IMR-90 (cell line): Measurements from ENCODE around the gene COTL1. TPM values are rescaled to one million over a fixed set of nuclear protein-coding genes. Genes with fewer than 3 reads are reported as not detected.

Source experiments
- ATAC-seq: fragments of 200-7000 bp; cut with Tn5 transposase; 2 replicates; pipeline ENCODE4 v1.9.1; 2020; ENCODE audit warnings: low read depth, mild to moderate bottlenecking, moderate library complexity
- BruUV-seq: library from RNA; stranded (reverse); fragments of 400-500 nt; replicated peaks from 2 replicates; lab custom pipeline; 2021; lab: Mats Ljungman, UMichigan
- CTCF ChIA-PET: fragments of 300-600 bp; formaldehyde crosslinking; extraction: SDS; loops from one replicate; lab custom pipeline; 2021; ENCODE audit warnings: antibody characterized with exemption; lab: Yijun Ruan, JAX
- POLR2A ChIA-PET: fragments of 300-600 bp; sonication (Branson Sonifier 250); formaldehyde crosslinking; loops from one replicate; lab custom pipeline; 2022; ENCODE audit warnings: antibody characterized with exemption; ENCODE audit not compliant: unreplicated experiment; lab: Charles Lee
- DNase-seq: peaks from one replicate; pipeline ENCODE4 v3.0.0; 2013
- H2AFZ ChIP-seq: replicated peaks from 2 replicates; pipeline ENCODE3; 2013; ENCODE audit warnings: low read length, mild to moderate bottlenecking; ENCODE audit not compliant: poor library complexity
- H2AK5ac ChIP-seq: 2 replicates; pipeline ENCODE4 v1.6.1; 2013; ENCODE audit warnings: low read depth, low read length, inconsistent platforms
- H2AK9ac ChIP-seq: replicated peaks from 2 replicates; pipeline ENCODE3; 2013; ENCODE audit warnings: mild to moderate bottlenecking, low read depth, low read length, moderate library complexity; ENCODE audit not compliant: poor library complexity
- H2BK120ac ChIP-seq: 2 replicates; pipeline ENCODE4 v1.6.1; 2013; ENCODE audit warnings: low read depth, low read length, inconsistent platforms
- H2BK15ac ChIP-seq: 3 replicates; pipeline ENCODE4 v1.6.1; 2013; ENCODE audit warnings: low read depth, low read length, inconsistent platforms
- H2BK20ac ChIP-seq: 2 replicates; pipeline ENCODE4 v1.6.1; 2013; ENCODE audit warnings: low read depth, mild to moderate bottlenecking, inconsistent platforms, low read length, moderate library complexity
- H2BK5ac ChIP-seq: 2 replicates; pipeline ENCODE4 v1.6.1; 2013; ENCODE audit warnings: mild to moderate bottlenecking, low read depth, low read length, inconsistent platforms; ENCODE audit not compliant: poor library complexity, severe bottlenecking
- H3K14ac ChIP-seq: replicated peaks from 2 replicates; pipeline ENCODE4 v1.6.1; 2013; ENCODE audit warnings: low read depth, low read length, inconsistent platforms
- H3K18ac ChIP-seq: 2 replicates; pipeline ENCODE4 v1.6.1; 2013; ENCODE audit warnings: low read depth, low read length, control low read depth
- H3K23ac ChIP-seq: 2 replicates; pipeline ENCODE4 v1.6.1; 2013; ENCODE audit warnings: low read depth, low read length, inconsistent platforms
- H3K27ac ChIP-seq: 2 replicates; pipeline ENCODE4 v1.5.1; 2013; ENCODE audit warnings: mild to moderate bottlenecking, control low read depth, low read length; ENCODE audit not compliant: insufficient read depth
- H3K27me3 ChIP-seq: 2 replicates; pipeline ENCODE4 v1.6.1; 2013; ENCODE audit warnings: low read length; ENCODE audit not compliant: control insufficient read depth, insufficient read depth
- H3K36me3 ChIP-seq: 2 replicates; pipeline ENCODE4 v1.6.1; 2013; ENCODE audit warnings: low read length, mixed read lengths; ENCODE audit not compliant: control insufficient read depth, insufficient read depth
- H3K4ac ChIP-seq: 2 replicates; pipeline ENCODE4 v1.6.1; 2013; ENCODE audit warnings: low read depth, low read length, inconsistent platforms
- H3K4me1 ChIP-seq: 2 replicates; pipeline ENCODE4 v1.6.1; 2013; ENCODE audit warnings: low read length, mixed read lengths; ENCODE audit not compliant: control insufficient read depth, insufficient read depth
- H3K4me2 ChIP-seq: 2 replicates; pipeline ENCODE4 v1.6.1; 2013; ENCODE audit warnings: low read depth, mild to moderate bottlenecking, control low read depth, low read length, moderate library complexity
- H3K4me3 ChIP-seq: 2 replicates; pipeline ENCODE4 v1.5.1; 2013; ENCODE audit warnings: low read depth, mild to moderate bottlenecking, control low read depth, low read length, moderate library complexity; ENCODE audit not compliant: insufficient read depth
- H3K56ac ChIP-seq: 2 replicates; pipeline ENCODE4 v1.6.1; 2013; ENCODE audit warnings: low read length, inconsistent platforms; ENCODE audit not compliant: insufficient read depth; ENCODE audit errors: extremely low read depth
- H3K79me1 ChIP-seq, 2 experiments: 2 replicates each; pipeline ENCODE4 v1.6.1; 2013; ENCODE audit warnings: low read length in 2 of 2, inconsistent platforms in 1 of 2, low read depth in 1 of 2
- H3K9ac ChIP-seq: 2 replicates; pipeline ENCODE4 v1.6.1; 2013; ENCODE audit warnings: low read depth, low read length, control low read depth
- H3K9me1 ChIP-seq: 2 replicates; pipeline ENCODE4 v1.6.1; 2013; ENCODE audit warnings: low read length, inconsistent platforms; ENCODE audit not compliant: insufficient read depth
- H3K9me3 ChIP-seq: 2 replicates; pipeline ENCODE4 v1.6.1; 2013; ENCODE audit warnings: low read length; ENCODE audit not compliant: control insufficient read depth, insufficient read depth
- H4K20me1 ChIP-seq: 2 replicates; pipeline ENCODE4 v1.6.1; 2013; ENCODE audit warnings: low read length, inconsistent platforms; ENCODE audit not compliant: insufficient read depth
- H4K5ac ChIP-seq: 2 replicates; pipeline ENCODE4 v1.6.1; 2013; ENCODE audit warnings: mild to moderate bottlenecking, low read depth, low read length, control low read depth
- H4K8ac ChIP-seq, 2 experiments: 2 replicates each; pipeline ENCODE4 v1.6.1; 2013; ENCODE audit warnings: low read depth in 2 of 2, low read length in 2 of 2, control low read depth in 1 of 2, inconsistent platforms in 1 of 2
- H4K91ac ChIP-seq: 2 replicates; pipeline ENCODE4 v1.6.1; 2013; ENCODE audit warnings: low read depth, low read length, inconsistent platforms; ENCODE audit not compliant: insufficient read depth
- CHD1 ChIP-seq: IDR thresholded peaks from 2 replicates; pipeline ENCODE4 v1.6.1; 2012; ENCODE audit warnings: low read depth, low read length, improper control_type of control experiment
- MAZ ChIP-seq: IDR thresholded peaks from 2 replicates; pipeline ENCODE4 v1.6.1; 2012; ENCODE audit warnings: low read depth, mild to moderate bottlenecking, low read length, improper control_type of control experiment, moderate library complexity, borderline replicate concordance
- NFE2L2 ChIP-seq: fragments of 150-350 bp; IDR thresholded peaks from 2 replicates; pipeline ENCODE4 v1.6.1; 2016; ENCODE audit warnings: low read depth, mild to moderate bottlenecking, low read length
- POLR2A ChIP-seq: IDR thresholded peaks from 2 replicates; pipeline ENCODE4 v1.6.1; 2012; ENCODE audit warnings: mild to moderate bottlenecking, low read depth, low read length
- RCOR1 ChIP-seq: IDR thresholded peaks from 2 replicates; pipeline ENCODE4 v1.6.1; 2012; ENCODE audit warnings: mild to moderate bottlenecking, low read length, improper control_type of control experiment; ENCODE audit not compliant: insufficient replicate concordance
- WGBS, 2 experiments: methylation state at CpG; one replicate each; pipeline versions ENCODE4 v1.1.5 to v1.1.7; 2013; ENCODE audit warnings: missing lambda C conversion rate in 2 of 2; ENCODE audit not compliant: insufficient read length in 1 of 2; ENCODE audit errors: extremely low coverage in 2 of 2; 5-methylcytosine and 5-hydroxymethylcytosine counted together
- dilution Hi-C: fragments of 300-500 bp; cut with HindIII; formaldehyde crosslinking; loops from one replicate; pipeline ENCODE4 v1.14.3; 2018; ENCODE audit warnings: low sequenced_read_pairs; ENCODE audit not compliant: unreplicated experiment
- in situ Hi-C: fragments of 300-500 bp; cut with MboI; formaldehyde crosslinking; loops from 3 replicates; pipeline ENCODE4 v1.14.3; 2019; ENCODE audit warnings: low sequenced_read_pairs, inconsistent platforms, mixed read lengths
- intact Hi-C: fragments of 100-400 bp; cut with micrococcal nuclease; formaldehyde crosslinking; loops from 2 replicates; pipeline ENCODE4 v1.10.0; 2022
- polyA plus RNA-seq, 3 experiments: library from polyadenylated mRNA; depleted of rRNA; stranded (reverse); fragments of >200 nt; gene quantifications; 2 replicates each; pipeline ENCODE4 v1.2.3, GENCODE V29; 2012; ENCODE audit warnings: low replicate concordance in 1 of 3
- total RNA-seq: library from RNA; depleted of rRNA; stranded (reverse); fragments of >200 nt; gene quantifications from 2 replicates; pipeline ENCODE4 v1.2.3, GENCODE V29; 2012
- TF ChIP-seq, protein P1 (sequence below): fragments of 150-350 bp; IDR thresholded peaks from 2 replicates; pipeline ENCODE4 v1.6.1; 2017; ENCODE audit warnings: mild to moderate bottlenecking, antibody characterized with exemption, low read length, low read depth

COTL1 gene
- total and polyA plus RNA-seq, 2 of the 4 experiments (the other 2 are of a cell fraction) = 144 to 258 TPM

DNA sequence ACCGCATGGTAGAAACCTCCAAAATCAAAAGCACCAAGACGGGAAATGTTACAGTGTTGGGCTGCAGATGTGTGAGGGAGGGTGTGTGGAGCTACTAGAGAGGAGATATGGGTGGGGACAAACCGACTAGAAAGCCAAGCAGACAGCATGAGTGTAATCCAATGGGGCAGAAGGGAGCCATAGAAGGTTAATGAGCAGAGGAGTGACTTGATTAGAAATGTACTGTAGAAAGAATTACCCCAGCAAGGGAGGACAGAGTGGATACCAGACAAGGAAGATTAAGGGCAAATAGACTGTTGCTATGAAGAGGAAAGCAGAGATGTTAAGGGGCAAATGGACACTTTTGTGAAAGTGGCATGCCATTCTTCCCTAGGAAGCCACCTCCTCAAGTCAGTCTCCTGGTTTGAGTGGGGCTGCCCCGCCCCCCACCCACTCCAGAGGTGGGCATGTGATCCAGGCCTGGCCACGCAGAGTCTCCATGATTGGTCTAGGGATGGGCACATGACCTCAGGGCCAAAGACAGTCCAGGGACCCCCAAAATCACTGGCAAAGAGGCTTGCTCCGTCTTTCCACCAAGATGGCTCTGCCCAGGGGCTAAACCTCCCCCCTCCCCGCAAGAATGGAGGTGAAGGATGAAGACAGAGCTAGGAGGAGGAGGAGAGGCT is 4.3 kb downstream of the COTL1 start:
- TF ChIP-seq RCOR1 = no peak
- no peak for TF ChIP-seq NFE2L2
- TF ChIP-seq, protein P1, sequence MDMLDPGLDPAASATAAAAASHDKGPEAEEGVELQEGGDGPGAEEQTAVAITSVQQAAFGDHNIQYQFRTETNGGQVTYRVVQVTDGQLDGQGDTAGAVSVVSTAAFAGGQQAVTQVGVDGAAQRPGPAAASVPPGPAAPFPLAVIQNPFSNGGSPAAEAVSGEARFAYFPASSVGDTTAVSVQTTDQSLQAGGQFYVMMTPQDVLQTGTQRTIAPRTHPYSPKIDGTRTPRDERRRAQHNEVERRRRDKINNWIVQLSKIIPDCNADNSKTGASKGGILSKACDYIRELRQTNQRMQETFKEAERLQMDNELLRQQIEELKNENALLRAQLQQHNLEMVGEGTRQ = peak; percentile 90
- no peak for TF ChIP-seq MAZ
- no peak for TF ChIP-seq CHD1
- TF ChIP-seq POLR2A = 0 out of 2 replicates have a peak, but pooled peaks have one; percentile 14
- Histone ChIP-seq H3K27me3 (no peaks in the 10 kb centered on the region), H3K4me2 (peak overlapping the region; percentile 10; the same call in 1 of the 2 replicates), H2BK120ac (no peak overlapping the region), H2AFZ (no peak overlapping the region), H3K9ac (no peak overlapping the region), H3K79me1 (peaks cover 9 to 78% of the 10 kb centered on the region in 2 experiments), H4K91ac (no peak overlapping the region; the same call in 1 of the 2 replicates), H3K9me3 (no peaks in the 10 kb centered on the region), H3K4me1 (peaks cover 34% of the 10 kb centered on the region), H2BK5ac (peak overlapping the region; percentile 43), H2BK15ac (no peak overlapping the region), H3K27ac (peak overlapping the region; percentile 2), H3K14ac (peak overlapping the region; percentile 23), H3K56ac (no peak overlapping the region), H3K23ac (peak overlapping the region; percentile 68), H4K8ac (peak overlapping the region in 1 of 2 experiments; percentile 54; a peak in 1 of 4 replicates), H2AK5ac (peak overlapping the region; percentile 39; the same call in 1 of the 2 replicates), H3K4me3 (no peak overlapping the region), H4K20me1 (peaks cover 93% of the 10 kb centered on the region), H3K4ac (no peak overlapping the region), H3K36me3 (peaks cover 33% of the 10 kb centered on the region), H4K5ac (no peak overlapping the region), H2AK9ac (peak overlapping the region; percentile 17), H3K18ac (no peak overlapping the region), H2BK20ac (no peak overlapping the region), H3K9me1 (peaks cover 47% of the 10 kb centered on the region)
- dilution Hi-C loops (no loop called here), in situ Hi-C loops (no loop called here), intact Hi-C loops (loop anchor here (5.0 to 10.0 kb wide), 2 partner anchors 46 to 319 kb away; partner anchors contain the start of gene WFDC1)
- BruUV-seq = no TSS peak
- ATAC-seq (no peak), DNase-seq (no peak)
- CTCF ChIA-PET = interaction anchor here (0.5 to 1.0 kb wide), 2 partner anchors 9 to 103 kb away, joined by 3 to 7 read pairs; no protein-coding TSS in a partner anchor
- POLR2A ChIA-PET = no interaction called here
- 75% methylated on average over 1 of the region's 7 CpGs; no CpG with 5 or more reads in 1 of the 2 experiments for WGBS, 2 experiments
